T-helper 2 cell treated with Interferon-gamma antibody and Interleukin-4, amounts not matched to agents 5 μg/mL and 100 μg/mL, for 36 hours (primary cell): ENCODE measurements around the gene PDILT.

ENCODE experiments used
- DNase-seq: peaks from one replicate; pipeline ENCODE4 v3.0.0; 2021; ENCODE audit warnings: low spot score
- H3K27ac Mint-ChIP-seq: one replicate; pipeline ENCODE4 v1.8.0; 2021; ENCODE audit warnings: mild to moderate bottlenecking, mixed read lengths
- H3K27me3 Mint-ChIP-seq: one replicate; pipeline ENCODE4 v1.8.0; 2021; ENCODE audit warnings: low read depth, mixed read lengths
- H3K36me3 Mint-ChIP-seq: one replicate; pipeline ENCODE4 v1.8.0; 2021; ENCODE audit warnings: low read depth, mixed read lengths
- H3K4me1 Mint-ChIP-seq: one replicate; pipeline ENCODE4 v1.8.0; 2021; ENCODE audit warnings: low read depth, mixed read lengths
- H3K4me3 Mint-ChIP-seq: one replicate; pipeline ENCODE4 v1.8.0; 2022; ENCODE audit warnings: mild to moderate bottlenecking, moderate library complexity, mixed read lengths
- H3K9me3 Mint-ChIP-seq: one replicate; pipeline ENCODE4 v1.8.0; 2021; ENCODE audit warnings: mixed read lengths

The PDILT gene

DNA sequence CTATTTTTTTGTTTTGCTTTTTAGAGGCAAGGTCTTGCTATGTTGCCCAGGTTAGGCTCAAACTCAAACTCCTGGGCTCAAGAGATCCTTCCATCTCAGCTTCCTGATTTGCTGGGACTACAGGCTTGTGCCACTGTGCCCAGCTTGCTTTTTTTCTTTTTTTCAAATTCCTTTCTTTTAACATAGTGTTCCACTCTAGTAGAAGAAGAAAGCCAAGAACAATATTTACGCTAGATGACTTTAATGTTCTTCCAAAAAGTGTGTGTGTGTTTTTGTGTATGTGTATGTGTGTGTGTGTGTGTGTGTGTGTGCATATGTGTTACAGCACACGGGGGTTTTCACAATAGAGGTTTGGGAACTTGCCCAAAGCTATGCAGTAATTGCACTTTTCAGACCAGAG is 41.3 kb downstream of the PDILT start:
- Mint-ChIP-seq H3K36me3 (no peaks in the 10 kb centered on the region), H3K27ac (no peak overlapping the region), H3K4me1 (no peaks in the 10 kb centered on the region), H3K27me3 (no peaks in the 10 kb centered on the region), H3K4me3 (no peak overlapping the region), H3K9me3 (no peaks in the 10 kb centered on the region)
- DNase-seq, result no peak

DNA sequence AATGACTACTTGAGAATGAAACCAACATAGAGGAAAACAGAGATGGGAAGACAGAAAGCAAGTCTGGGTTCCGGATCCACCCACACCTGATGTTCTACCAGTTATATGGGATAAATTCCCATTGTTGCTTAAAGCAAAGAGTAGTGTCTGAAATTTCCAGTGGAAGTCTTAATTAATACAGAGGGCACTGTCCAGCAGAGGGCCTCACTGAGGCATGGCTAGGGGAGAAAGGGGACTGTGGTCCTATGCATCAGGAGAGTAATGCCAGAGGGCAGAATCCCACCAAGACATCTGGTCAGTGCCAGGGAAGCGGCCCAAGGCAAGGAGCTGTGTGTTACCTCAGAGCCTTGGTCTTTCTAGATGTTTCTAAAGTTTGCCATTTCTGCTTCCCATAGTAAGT is 44.5 kb downstream of the PDILT start:
- H3K27me3 Mint-ChIP-seq, result no peaks in the 10 kb centered on the region
- no peak overlapping the region for H3K27ac Mint-ChIP-seq

DNA sequence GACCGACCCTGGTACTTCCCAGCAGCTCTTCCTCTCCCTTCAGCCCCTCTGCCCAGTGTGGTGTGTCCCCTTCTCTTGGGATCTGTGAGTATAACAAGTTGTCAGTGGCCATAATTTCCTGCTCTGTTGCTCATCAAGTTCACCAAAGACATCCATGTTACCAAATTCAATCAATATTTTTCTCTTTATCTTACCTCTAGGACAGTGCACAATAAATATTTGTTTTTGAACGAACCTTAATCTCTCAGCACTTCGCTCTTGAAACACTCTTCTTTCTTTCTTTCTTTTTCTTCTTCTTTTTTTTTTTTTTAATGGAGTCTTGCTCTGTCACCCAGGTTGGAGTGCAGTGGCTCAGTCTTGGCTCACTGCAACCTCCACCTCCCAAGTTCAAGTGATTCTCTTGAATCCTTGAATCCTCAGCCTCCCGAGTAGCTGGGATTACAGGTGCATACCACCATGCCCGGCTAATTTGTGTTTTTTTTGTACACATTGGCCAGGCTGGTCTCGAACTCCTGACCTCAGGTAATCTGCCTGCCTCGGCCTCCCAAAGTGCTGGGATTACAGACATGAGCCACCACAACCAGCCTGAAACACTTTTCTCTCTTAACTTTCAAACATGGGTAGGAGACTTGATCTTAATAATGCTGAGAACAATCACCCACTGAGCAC is 49.3 kb downstream of the PDILT start:
- no peak for DNase-seq
- no peak overlapping the region for H3K4me3 Mint-ChIP-seq
- H3K27ac Mint-ChIP-seq, result no peak overlapping the region
- no peaks in the 10 kb centered on the region for H3K27me3 Mint-ChIP-seq
- no peaks in the 10 kb centered on the region for H3K9me3 Mint-ChIP-seq
- no peaks in the 10 kb centered on the region for H3K4me1 Mint-ChIP-seq
- H3K36me3 Mint-ChIP-seq, result no peaks in the 10 kb centered on the region

More for the DNA sequence above, 44.5 kb downstream of the PDILT start:
- Mint-ChIP-seq H3K9me3 (no peaks in the 10 kb centered on the region), H3K4me1 (no peaks in the 10 kb centered on the region), H3K4me3 (no peak overlapping the region), H3K36me3 (no peaks in the 10 kb centered on the region)
- no peak for DNase-seq

DNA sequence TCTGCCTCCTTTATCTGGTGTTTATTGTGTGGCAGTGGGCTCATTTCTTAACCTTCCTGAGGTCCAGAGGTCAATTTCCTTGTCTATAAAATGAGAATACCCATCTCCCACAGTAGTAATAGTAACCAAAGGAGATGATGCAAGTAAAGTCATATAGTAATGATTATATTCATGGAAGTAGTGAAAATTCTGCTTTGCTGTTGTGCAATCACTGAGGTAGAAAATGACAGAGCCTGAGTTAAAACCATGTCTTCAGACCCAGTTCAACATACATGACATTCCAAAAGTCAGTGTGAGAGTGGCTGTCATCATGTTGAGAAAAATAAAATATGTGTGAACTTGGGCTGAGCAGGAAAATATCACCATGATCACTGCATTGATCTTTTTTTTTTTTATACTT is 51.2 kb downstream of the PDILT start:
- H3K9me3 Mint-ChIP-seq, result no peaks in the 10 kb centered on the region
- no peaks in the 10 kb centered on the region for H3K27me3 Mint-ChIP-seq
- no peaks in the 10 kb centered on the region for H3K4me1 Mint-ChIP-seq
- no peak overlapping the region for H3K27ac Mint-ChIP-seq
- no peak overlapping the region for H3K4me3 Mint-ChIP-seq
- no peaks in the 10 kb centered on the region for H3K36me3 Mint-ChIP-seq
- no peak for DNase-seq

DNA sequence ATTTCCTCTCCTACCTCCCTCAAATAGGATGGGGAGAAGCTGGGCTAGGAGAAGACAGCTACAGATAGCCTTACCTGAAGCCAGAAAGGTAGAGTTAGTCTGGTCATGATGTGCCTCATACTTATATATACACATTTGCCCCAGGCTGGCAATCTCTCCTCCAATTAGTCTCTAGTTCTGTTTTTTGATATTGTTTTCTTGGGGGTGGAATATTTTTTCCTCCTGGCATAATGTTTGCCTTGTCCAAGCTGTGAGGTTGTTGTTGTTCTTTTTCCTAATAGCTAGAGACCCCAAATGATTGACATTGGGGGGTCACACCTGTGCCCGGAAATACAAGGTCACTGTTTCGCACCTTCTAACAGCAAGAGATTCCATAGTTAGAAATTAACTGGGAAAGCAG is 51.9 kb downstream of the PDILT start, which contains the start of gene UMOD:
UMOD (minus strand) TSS at position 101 of the 400 bp plus-strand sequence. CDS start 1,978 bp downstream, outside the sequence.
- no peaks in the 10 kb centered on the region for H3K4me1 Mint-ChIP-seq
- no peaks in the 10 kb centered on the region for H3K9me3 Mint-ChIP-seq
- H3K36me3 Mint-ChIP-seq, result no peaks in the 10 kb centered on the region
- H3K27me3 Mint-ChIP-seq, result no peaks in the 10 kb centered on the region
- no peak for DNase-seq
- no peak within 1 kb of the TSS for H3K27ac Mint-ChIP-seq
- no peak within 1 kb of the TSS for H3K4me3 Mint-ChIP-seq

DNA sequence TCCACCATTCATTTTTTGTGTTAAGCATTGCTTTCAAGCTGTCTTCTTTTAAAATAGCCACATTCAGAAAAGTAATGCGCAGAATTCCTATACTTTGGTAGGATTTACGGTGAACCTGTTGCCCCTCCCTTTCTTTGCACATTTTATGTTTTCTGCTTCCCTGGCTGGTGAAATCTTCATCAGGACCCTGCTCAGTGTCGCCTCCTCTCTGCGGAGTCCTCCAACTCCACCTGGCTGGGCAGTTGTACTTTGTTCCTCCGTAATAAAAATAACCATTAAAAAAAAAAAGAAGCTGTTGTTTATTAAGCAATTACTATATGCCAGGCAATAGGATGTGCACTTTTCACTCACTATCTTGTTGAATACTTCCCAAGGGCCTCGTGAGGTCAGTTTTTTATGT is 54.9 kb downstream of the PDILT start:
- H3K27ac Mint-ChIP-seq, result no peak overlapping the region
- no peaks in the 10 kb centered on the region for H3K9me3 Mint-ChIP-seq
- DNase-seq, result no peak
- no peaks in the 10 kb centered on the region for H3K4me1 Mint-ChIP-seq
- H3K27me3 Mint-ChIP-seq, result no peaks in the 10 kb centered on the region
- H3K36me3 Mint-ChIP-seq, result no peaks in the 10 kb centered on the region
- no peak overlapping the region for H3K4me3 Mint-ChIP-seq

DNA sequence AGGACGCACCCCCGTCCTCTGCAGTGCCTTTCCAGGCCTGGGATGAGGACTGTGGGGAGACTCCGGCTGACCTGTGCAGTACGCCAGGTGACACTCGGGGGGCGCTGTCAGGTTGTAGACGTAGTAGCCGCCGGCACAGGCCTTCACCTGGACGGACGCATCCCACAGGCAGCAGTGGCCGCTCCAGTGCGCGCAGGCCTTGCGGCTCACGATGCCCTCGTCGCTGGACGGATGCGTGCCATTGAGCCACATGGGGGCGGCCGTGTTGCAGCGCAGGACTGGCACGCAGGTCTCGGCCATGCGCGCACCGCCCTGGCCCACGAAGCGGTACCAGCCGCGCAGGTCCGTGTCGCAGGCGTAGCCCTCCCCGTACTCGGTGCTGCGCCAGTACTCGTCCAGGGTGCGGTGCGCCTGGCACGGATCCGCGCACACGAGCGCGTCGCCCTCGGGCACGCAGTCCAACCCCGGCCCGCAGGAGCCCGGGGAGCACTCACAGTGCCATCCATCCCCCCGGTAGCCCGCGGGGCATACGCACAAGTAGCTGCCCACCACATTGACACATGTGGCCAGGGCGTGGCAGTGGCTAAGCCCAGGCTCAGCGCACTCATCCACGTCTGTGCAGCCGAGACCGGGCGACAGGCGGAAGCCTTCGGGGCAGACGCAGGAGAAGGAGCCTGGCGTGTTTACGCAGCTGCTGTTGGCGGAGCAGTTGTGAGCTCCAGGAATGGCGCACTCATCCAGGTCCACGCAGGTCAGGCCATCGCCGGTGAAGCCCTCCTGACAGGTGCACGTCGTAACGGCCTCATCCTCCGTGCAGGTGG is 56.0 kb downstream of the PDILT start:
- Mint-ChIP-seq H3K4me1 (no peaks in the 10 kb centered on the region), H3K4me3 (no peak overlapping the region), H3K27me3 (no peaks in the 10 kb centered on the region), H3K9me3 (no peaks in the 10 kb centered on the region), H3K27ac (no peak overlapping the region), H3K36me3 (no peaks in the 10 kb centered on the region)
- no peak for DNase-seq

DNA sequence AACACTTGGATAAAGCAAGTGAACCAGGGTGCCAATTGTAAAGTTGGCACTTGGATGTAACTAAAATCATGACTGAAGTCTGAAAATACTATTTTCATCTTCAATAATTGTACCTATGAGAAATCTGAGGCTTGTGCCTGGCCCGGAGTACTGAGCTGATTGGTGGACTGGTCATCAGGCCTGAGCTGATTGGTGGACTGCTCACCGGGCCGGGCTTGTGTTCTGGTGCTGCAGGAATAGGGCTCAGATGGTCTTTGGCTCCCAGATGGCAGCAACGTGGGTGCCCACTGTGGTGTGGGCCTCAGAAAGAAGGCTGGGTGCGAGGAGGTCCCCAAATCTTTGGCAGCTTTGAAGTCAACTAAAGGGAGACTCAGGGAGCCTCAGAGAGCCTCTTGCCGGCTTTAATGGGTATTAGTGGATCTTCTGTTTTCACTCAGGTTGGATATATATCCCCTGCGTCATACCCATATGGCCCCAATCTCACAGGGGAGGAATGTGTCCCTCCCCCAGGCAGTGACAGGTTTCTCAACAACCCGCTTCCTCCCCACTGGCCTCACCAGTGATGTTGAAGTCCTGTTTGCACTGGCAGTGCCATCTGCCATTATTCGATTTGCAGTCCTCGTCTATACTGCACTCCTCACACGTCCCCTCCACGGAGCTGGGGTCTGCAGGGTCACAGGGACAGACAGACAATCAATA is 56.7 kb downstream of the PDILT start:
- no peaks in the 10 kb centered on the region for H3K4me1 Mint-ChIP-seq
- DNase-seq, result no peak
- no peak overlapping the region for H3K27ac Mint-ChIP-seq
- H3K9me3 Mint-ChIP-seq, result no peaks in the 10 kb centered on the region
- H3K4me3 Mint-ChIP-seq, result no peak overlapping the region
- no peaks in the 10 kb centered on the region for H3K27me3 Mint-ChIP-seq
- H3K36me3 Mint-ChIP-seq, result no peaks in the 10 kb centered on the region

DNA sequence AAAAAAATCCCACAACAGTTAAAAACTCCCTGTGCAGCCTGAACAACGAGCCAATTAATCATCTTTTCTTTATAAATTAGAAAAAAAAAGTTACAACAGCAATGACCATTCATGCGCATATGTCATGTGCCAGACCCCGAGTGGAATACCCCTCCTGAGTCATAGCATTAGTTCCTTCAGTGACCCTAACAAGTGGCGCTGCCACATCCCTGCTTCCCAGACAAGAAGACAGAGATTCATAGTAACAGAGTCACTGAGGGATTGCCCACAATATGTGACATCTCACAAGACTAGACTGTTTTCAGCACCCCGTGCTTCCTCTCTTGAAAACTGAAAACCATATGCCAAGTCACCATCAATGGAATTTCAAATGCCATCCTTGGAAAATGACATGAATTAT is 59.9 kb downstream of the PDILT start:
- DNase-seq, result no peak
- Mint-ChIP-seq H3K4me3 (no peak overlapping the region), H3K27me3 (no peaks in the 10 kb centered on the region), H3K36me3 (no peaks in the 10 kb centered on the region), H3K4me1 (no peaks in the 10 kb centered on the region), H3K9me3 (no peaks in the 10 kb centered on the region), H3K27ac (no peak overlapping the region)

DNA sequence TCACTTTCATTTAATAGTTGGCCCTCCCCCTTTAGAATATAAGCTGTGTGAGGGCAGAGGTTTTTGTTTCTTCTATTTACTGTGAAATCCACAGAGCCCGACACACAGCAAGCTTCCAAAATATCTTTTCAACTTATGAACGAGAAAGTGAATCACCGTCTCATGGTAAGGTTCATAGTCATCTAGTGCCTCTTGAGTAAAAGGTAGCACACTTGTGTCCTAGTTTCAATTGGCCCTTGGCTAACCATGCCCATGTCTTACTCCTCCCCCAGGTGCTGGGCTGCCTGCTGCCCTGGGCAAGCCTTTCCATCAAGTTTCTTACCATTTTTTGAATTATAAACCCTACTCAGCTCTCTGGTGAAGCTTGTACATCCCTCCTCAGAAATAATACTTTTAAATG is 64.8 kb downstream of the PDILT start:
- no peak for DNase-seq
- no peaks in the 10 kb centered on the region for H3K27me3 Mint-ChIP-seq
- H3K4me3 Mint-ChIP-seq, result no peak overlapping the region
- no peaks in the 10 kb centered on the region for H3K36me3 Mint-ChIP-seq
- H3K4me1 Mint-ChIP-seq, result no peaks in the 10 kb centered on the region
- H3K9me3 Mint-ChIP-seq, result no peaks in the 10 kb centered on the region
- no peak overlapping the region for H3K27ac Mint-ChIP-seq

DNA sequence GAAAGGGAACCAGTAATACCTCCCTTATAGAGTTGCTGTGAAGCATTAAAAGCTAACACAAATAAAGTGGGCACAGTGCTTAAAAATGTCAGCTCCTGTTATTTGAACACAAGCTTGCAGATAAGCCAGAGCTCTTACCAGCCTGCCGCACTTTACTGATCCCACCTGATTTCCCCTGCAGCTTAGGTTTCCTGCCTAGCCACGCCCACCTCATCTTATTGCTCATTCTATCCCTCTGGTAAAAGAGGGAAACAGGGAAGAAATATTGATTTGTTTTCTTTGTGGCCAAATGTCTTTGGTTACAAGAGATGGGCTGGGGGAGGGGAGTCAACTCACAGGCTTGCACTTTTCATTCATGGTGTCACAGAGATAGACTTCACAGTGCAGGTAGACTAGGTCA is 67.6 kb downstream of the PDILT start:
- no peak overlapping the region for H3K27ac Mint-ChIP-seq
- no peak for DNase-seq
- no peaks in the 10 kb centered on the region for H3K36me3 Mint-ChIP-seq
- no peaks in the 10 kb centered on the region for H3K27me3 Mint-ChIP-seq
- no peaks in the 10 kb centered on the region for H3K9me3 Mint-ChIP-seq
- H3K4me3 Mint-ChIP-seq, result no peak overlapping the region
- no peaks in the 10 kb centered on the region for H3K4me1 Mint-ChIP-seq

DNA sequence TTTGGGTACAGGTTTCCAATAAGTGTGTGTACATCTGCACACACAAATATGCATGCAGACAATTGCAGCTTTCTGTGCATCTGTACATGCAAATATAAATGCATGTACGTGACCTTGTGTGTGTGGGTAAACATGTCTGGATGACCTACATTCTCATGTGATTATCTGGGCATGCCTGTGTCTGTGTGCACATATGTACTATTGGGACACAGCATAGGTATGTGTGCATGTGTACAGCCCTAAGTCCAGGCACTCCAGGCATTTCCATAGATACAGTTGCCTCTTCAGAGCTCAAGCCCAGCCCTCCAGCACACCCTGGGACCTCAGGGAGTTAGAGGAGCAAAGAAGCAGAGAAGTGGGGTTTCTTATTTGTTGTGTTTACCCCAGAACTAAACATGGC is 70.1 kb downstream of the PDILT start:
- no peak overlapping the region for H3K27ac Mint-ChIP-seq
- DNase-seq, result no peak
- no peaks in the 10 kb centered on the region for H3K36me3 Mint-ChIP-seq
- H3K4me1 Mint-ChIP-seq, result no peaks in the 10 kb centered on the region
- H3K4me3 Mint-ChIP-seq, result no peak overlapping the region
- H3K9me3 Mint-ChIP-seq, result no peaks in the 10 kb centered on the region
- no peaks in the 10 kb centered on the region for H3K27me3 Mint-ChIP-seq

DNA sequence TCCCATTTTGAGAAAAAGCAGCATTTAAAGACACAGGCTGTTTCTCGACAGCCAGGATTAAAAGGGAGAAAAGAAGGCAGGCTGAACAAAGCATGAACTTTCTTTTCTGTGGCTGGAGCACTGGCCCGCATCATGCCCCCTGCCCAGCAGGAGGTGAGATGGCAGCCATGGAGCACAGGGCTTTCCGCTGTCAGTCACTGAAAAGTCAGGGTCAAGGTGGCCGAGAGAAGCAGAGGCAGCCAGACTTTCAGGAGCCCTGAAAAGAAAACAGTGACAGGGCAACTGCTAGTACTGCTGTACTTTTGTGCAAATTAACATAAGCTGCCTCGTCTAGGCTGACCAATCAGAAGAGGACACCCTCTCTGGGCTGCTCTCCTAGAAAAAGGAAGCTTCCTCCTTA is 71.4 kb downstream of the PDILT start:
- Mint-ChIP-seq H3K27ac (no peak overlapping the region), H3K36me3 (no peaks in the 10 kb centered on the region), H3K4me3 (no peak overlapping the region), H3K9me3 (no peaks in the 10 kb centered on the region), H3K4me1 (no peaks in the 10 kb centered on the region), H3K27me3 (no peaks in the 10 kb centered on the region)
- DNase-seq, result no peak

DNA sequence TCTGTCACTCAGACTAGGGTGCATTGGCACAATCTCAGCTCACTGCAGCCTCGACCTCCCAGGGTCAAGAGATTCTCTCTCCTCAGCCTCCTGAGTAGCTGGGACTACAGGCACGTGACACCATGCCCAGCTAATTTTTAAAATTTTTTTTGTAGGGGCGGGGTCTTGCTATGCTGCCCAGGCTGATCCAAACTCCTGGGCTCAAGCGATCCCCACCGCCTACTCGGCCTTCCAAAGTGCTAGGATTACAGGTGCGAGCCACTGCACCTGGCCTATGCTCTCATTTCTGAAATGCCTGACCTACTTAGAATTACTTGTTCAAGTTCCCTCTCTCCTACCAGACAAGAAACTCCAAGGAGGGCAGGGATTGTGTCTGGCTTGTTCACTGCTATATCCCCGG is 72.1 kb downstream of the PDILT start:
- no peak overlapping the region for H3K27ac Mint-ChIP-seq
- no peaks in the 10 kb centered on the region for H3K9me3 Mint-ChIP-seq
- no peak for DNase-seq
- no peaks in the 10 kb centered on the region for H3K4me1 Mint-ChIP-seq
- H3K4me3 Mint-ChIP-seq, result no peak overlapping the region
- no peaks in the 10 kb centered on the region for H3K36me3 Mint-ChIP-seq
- H3K27me3 Mint-ChIP-seq, result no peaks in the 10 kb centered on the region
